NOMO-1 treated with DMSO at 0.1 percent for 48 hours (cell line): ENCODE data around the gene ATP13A1.
"Not testable (repeated sequence)": the region's sequence is repeated elsewhere in the genome, so short reads cannot be mapped to it uniquely, and the experiment has no call there.

Experiments
- DNase-seq: peaks from one replicate; lab custom pipeline; 2025; ENCODE audit not compliant: unreplicated experiment; lab: John Stamatoyannopoulos, UW

ATP13A1 gene

GRCh38 chr19:19624032-19624570 is 39.4 kb downstream of the ATP13A1 start:
- DNase-seq, result no peak

- DNase-seq, result no peak
These were observed 40.1 kb downstream of the ATP13A1 start for GRCh38 chr19:19623383-19623782.

DNA sequence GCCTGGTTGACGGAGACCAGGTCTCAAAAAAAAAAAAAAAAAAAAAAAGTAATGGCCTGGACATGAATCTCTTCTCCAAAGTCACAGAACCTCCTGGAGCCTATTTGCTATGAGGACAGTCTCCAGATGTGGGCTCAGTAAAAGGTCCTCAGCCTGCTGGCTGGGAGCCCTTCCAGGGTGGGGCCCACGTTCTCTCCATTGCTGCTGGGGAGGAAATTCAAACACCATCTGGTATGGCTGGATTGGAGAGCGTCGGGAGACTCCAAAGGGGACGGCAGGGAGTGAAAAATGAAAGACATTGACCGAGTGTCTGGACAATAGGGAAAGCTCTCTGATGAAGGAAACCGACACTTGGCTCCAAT is 43.6 kb downstream of the ATP13A1 start:
- no peak for DNase-seq

DNA sequence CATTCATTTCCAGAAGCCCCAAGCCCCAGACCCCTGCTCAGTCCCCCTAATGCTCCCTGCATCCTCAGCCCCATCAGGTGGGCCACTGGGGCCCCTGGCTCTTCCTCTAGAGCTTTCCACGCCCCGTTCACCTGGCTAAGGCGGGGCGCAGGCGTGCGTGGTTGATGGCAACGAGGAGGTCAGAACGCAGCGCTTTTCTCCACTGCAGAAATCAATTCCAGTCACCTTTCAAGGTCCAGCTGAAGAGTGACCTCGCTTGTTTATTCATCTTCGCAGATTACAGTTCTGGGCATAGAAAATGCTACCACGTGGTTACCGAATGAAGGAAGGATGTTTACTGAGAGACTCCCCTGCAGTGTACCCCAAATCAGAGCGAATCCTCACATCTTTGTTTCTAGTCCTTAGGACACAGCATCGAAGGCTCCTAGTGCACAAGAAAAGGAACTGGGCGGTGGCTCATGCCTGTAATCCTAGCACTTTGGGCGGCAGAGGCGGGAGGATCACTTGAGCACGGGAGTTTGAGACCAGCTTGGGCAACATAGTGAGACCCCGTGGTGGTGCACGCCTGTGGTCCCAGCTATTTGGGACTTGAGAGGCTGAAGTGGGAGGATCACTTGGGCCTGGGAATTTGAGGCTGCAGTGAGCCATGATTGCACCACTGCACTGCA is 44.2 kb downstream of the ATP13A1 start:
- DNase-seq, result no peak

DNA sequence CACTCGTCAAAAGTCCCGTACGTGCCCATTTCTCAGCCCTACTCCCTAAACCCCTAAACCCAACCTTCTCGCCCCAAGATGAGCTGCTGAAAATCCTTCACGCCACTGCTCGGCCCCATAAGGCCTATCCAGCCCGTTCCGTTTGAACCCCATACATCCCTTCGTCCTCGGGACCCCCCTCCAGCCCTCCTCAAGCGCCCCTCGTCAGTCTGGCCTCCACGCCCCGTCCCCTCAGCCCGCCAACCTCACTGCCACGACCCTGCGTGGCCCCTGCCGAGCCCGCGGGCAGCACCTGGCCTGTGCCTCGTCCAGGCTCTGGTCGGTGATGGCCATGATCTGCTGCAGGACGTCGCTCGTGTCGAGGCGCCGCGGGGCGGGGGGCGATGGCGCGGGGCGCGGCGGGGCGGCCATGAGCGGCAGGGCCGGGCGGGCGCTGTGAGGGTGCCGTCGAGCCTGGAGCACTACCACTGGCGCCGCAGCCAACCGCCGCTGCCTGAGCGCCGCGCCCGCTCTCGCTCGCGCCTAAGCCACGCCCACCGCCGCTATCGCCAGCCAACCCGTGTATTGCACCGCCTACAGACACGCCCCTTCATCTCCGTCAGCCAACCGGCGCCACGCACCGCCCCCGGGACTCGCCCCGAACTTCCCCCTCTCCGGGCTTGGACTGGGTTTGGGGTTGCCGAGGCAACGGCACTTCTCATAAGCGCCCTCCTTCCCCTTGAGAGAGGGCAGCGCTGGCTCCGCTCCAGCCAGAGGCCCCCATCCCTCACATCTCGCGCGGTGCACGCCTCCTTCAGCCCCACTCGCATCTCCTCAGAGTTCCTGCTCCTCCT is 45.0 kb downstream of the ATP13A1 start, which contains the start of gene PBX4:
Gene PBX4 (minus strand): TSS at position 469 of the 833 bp plus-strand sequence. CDS start 58 bp downstream, at position 411.
- peak; percentile 99 for DNase-seq

DNA sequence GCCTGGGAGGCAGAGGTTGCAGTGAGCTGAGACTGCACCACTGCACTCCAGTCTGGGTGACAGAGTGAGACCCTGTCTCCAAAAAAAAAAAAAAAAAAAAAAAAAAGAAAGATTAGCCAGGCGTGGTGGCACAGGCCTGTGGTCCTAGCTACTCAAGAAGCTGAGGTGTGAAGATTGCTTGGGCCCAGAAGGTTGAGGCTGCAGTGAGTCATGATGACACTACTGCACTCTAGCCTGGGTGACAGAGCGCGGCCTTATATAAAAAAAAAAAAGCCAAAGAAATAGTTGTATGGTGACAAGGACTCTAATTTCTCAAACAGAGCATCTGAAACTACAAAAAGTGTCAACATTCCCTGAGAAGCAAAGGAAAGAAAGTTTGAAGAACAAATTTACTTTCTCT is 48.4 kb downstream of the ATP13A1 start:
- DNase-seq, result no peak

- no peak for DNase-seq
These were observed 50.0 kb downstream of the ATP13A1 start for GRCh38 chr19:19613506-19613905.

DNA sequence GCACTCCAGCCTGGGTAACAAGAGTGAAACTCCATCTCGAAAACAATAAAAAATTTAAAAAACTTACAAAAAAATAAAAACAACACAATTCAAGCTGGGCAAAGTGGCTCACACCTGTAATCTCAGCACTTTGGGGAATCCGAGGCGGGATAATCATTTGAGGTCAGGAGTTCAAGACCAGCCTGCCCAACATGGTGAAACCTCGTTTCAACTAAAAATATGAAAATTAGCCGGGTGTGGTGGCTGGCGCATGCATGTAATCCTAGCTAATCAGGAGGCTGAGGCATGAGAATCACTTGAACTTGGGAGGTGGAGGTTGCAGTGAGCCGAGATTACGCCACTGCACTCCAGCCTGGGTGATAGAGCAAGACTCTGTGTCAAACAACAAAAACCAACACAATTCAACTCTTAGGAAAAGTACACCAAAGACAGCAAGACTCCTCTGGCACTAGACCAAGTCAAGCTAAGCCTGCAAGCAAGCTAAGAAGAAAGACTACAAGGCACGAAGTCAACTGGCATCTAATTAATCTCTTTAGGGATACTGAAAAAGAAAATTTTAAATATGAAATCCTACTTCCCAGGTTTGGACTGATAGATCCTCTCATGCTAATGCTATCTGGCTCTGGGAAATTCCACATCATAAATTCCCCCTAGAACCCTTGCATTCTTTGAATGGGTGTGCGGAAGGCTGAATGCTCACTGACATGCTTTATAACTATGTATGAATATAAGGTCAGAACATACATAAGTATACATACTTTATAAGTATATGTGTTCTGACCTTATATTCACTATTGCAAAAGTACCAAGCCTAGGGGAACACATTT is 52.9 kb downstream of the ATP13A1 start:
- DNase-seq, result no peak

- DNase-seq, result not testable (repeated sequence)
These were observed 56.8 kb downstream of the ATP13A1 start for GRCh38 chr19:19606686-19607085.

GRCh38 chr19:19606021-19606420 is 57.5 kb downstream of the ATP13A1 start:
- DNase-seq, result no peak

GRCh38 chr19:19602713-19603324 is 60.7 kb downstream of the ATP13A1 start:
- no peak for DNase-seq

- no peak for DNase-seq
These were observed 61.3 kb downstream of the ATP13A1 start for GRCh38 chr19:19602136-19602712.

DNA sequence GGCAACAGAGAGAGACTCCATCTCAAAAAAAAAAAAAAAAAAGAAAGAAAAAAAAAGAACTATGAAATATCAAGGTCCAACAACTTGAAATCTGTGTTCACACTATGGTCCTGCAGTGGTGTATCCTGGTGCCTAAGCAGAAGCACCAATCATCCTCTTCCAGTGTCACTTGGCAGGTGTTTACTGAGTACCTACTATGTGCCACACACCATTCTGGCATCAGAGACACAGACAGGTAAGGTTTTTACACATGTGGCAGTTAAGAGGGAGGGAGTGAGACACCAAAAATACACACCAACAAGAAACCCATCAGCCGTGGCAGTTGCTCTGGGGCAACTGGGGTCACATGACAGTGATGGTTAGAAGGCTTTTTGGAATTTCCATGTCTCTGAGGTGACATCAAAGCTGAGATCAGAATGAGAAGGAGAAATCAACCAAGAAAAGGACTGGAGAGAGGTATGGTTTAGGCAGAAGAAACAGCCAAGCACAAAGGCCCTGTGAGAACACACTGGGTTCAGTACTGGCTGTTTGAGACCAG is 62.6 kb downstream of the ATP13A1 start:
- no peak for DNase-seq

- not testable (repeated sequence) for DNase-seq
These were observed 64.6 kb downstream of the ATP13A1 start for GRCh38 chr19:19598728-19599451.

DNA sequence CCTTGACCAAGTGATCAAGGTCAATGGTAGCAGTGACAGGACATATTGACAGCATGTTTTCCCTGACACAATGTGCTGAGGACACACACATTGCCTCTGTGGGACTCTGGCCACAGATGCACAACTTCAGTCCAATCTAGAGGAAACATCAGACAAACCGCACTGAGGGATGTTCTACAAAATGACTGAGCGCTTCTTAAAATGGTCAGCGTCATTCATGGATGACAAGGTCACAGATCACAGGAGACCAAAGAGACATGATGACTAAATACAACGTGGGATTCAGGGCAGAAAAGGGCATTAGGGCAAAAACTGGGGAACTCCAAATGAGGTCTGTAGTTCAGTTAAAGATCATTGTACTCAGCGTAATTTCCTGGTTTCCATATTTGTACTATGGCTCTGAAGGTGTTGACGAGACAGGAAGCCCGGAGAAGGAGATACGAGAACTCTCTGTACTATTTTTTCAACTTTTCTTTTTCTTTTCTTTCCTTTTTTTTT is 65.6 kb downstream of the ATP13A1 start:
- no peak for DNase-seq
